CD14-positive monocyte (primary cell): Measurements from ENCODE around the gene INO80B. TPM values are rescaled to one million over a fixed set of nuclear protein-coding genes. Genes with fewer than 3 reads are reported as not detected.

Experiments used
- DNase-seq, 3 donors: peaks; one replicate each; pipeline ENCODE4 v3.0.0-alpha.2; 2011 to 2022
- H2AFZ ChIP-seq: 2 replicates; pipeline ENCODE4 v1.6.0; 2012; ENCODE audit warnings: mild to moderate bottlenecking, low read depth, low read length, inconsistent platforms; ENCODE audit not compliant: insufficient read depth, poor library complexity, severe bottlenecking
- H3K27ac ChIP-seq, 2 donors: 1 replicate in 1 of 2; 2 replicates in 1 of 2; pipeline ENCODE4 v1.5.1; 2012 to 2013; ENCODE audit warnings: low read length in 2 of 2, control low read depth in 1 of 2, inconsistent platforms in 1 of 2, low read depth in 1 of 2, mild to moderate bottlenecking in 1 of 2
- H3K27me3 ChIP-seq, 2 donors: one replicate each; pipeline versions ENCODE4 v1.6.0 to v1.6.1; 2011 to 2013; ENCODE audit warnings: low read length in 2 of 2; ENCODE audit not compliant: control insufficient read depth in 2 of 2, insufficient read depth in 2 of 2
- H3K36me3 ChIP-seq, 2 donors: replicated peaks in 1 of 2; 1 replicate in 1 of 2; 2 replicates in 1 of 2; pipeline versions ENCODE4 v1.5.1 to v1.6.1; 2012 to 2013; ENCODE audit warnings: low read length in 2 of 2, control low read depth in 1 of 2, inconsistent platforms in 1 of 2, mild to moderate bottlenecking in 1 of 2; ENCODE audit not compliant: insufficient read depth in 2 of 2, control insufficient read depth in 1 of 2
- H3K4me1 ChIP-seq, 2 donors: 1 replicate in 1 of 2; 2 replicates in 1 of 2; pipeline versions ENCODE4 v1.5.1 to v1.6.1; 2012 to 2013; ENCODE audit warnings: low read length in 2 of 2, control low read depth in 1 of 2, inconsistent platforms in 1 of 2, mild to moderate bottlenecking in 1 of 2, moderate library complexity in 1 of 2; ENCODE audit not compliant: insufficient read depth in 2 of 2, control insufficient read depth in 1 of 2
- H3K4me2 ChIP-seq: replicated peaks from 2 replicates; pipeline ENCODE3; 2012; ENCODE audit warnings: low read length, moderate library complexity, mild to moderate bottlenecking; ENCODE audit not compliant: poor library complexity, severe bottlenecking; ENCODE audit errors: extremely low read depth
- H3K4me3 ChIP-seq, 3 experiments: fragments of 200-600 bp in 1 of 3; sonication (generic) in 1 of 3; replicated peaks in 1 of 3; 1 replicate in 2 of 3; 2 replicates in 1 of 3; pipeline ENCODE4 v1.5.1; 2011 to 2013; ENCODE audit warnings: low read length in 3 of 3, mild to moderate bottlenecking in 3 of 3, control low read depth in 2 of 3, low read depth in 2 of 3, inconsistent platforms in 1 of 3, moderate library complexity in 1 of 3
- H3K79me2 ChIP-seq: 2 replicates; pipeline ENCODE4 v1.6.0; 2012; ENCODE audit warnings: mild to moderate bottlenecking, control low read depth, inconsistent platforms, low read length, moderate library complexity; ENCODE audit not compliant: insufficient read depth
- H3K9ac ChIP-seq: 2 replicates; pipeline ENCODE4 v1.6.0; 2017; ENCODE audit warnings: low read length, mild to moderate bottlenecking; ENCODE audit not compliant: insufficient read depth, poor library complexity, severe bottlenecking
- H3K9me3 ChIP-seq, 2 donors: replicated peaks in 1 of 2; 1 replicate in 1 of 2; 2 replicates in 1 of 2; pipeline versions ENCODE4 v1.5.1 to v1.6.1; 2012 to 2013; ENCODE audit warnings: low read length in 2 of 2, control low read depth in 1 of 2; ENCODE audit not compliant: control insufficient read depth in 1 of 2, insufficient read depth in 1 of 2
- H4K20me1 ChIP-seq: 2 replicates; pipeline ENCODE4 v1.6.0; 2012; ENCODE audit warnings: mild to moderate bottlenecking, low read length, control low read depth, moderate library complexity; ENCODE audit not compliant: insufficient read depth
- H3K27ac Mint-ChIP-seq, 7 donors: one replicate each; pipeline ENCODE4 v1.8.0; 2020; ENCODE audit warnings: mild to moderate bottlenecking in 7 of 7, mixed read lengths in 7 of 7, moderate library complexity in 6 of 7, inconsistent platforms in 2 of 7
- H3K27me3 Mint-ChIP-seq, 3 donors: one replicate each; pipeline ENCODE4 v1.8.0; 2021 to 2022; ENCODE audit warnings: low read depth in 3 of 3, mild to moderate bottlenecking in 3 of 3, mixed read lengths in 3 of 3, moderate library complexity in 3 of 3, inconsistent platforms in 1 of 3
- H3K36me3 Mint-ChIP-seq, 2 donors: one replicate each; pipeline ENCODE4 v1.8.0; 2020; ENCODE audit warnings: mixed read lengths in 2 of 2, inconsistent platforms in 1 of 2, mild to moderate bottlenecking in 1 of 2
- H3K4me1 Mint-ChIP-seq: one replicate; pipeline ENCODE4 v1.8.0; 2020; ENCODE audit warnings: mild to moderate bottlenecking, mixed read lengths
- H3K4me3 Mint-ChIP-seq, 2 donors: one replicate each; pipeline ENCODE4 v1.8.0; 2020; ENCODE audit warnings: mild to moderate bottlenecking in 2 of 2, mixed read lengths in 2 of 2, moderate library complexity in 1 of 2
- H3K9me3 Mint-ChIP-seq, 7 donors: one replicate each; pipeline ENCODE4 v1.8.0; 2020 to 2022; ENCODE audit warnings: mixed read lengths in 7 of 7, mild to moderate bottlenecking in 6 of 7, moderate library complexity in 6 of 7, inconsistent platforms in 2 of 7
- CTCF ChIP-seq: fragments of 200-600 bp; IDR thresholded peaks from one replicate; pipeline ENCODE4 v1.8.0; 2022; ENCODE audit warnings: antibody characterized with exemption, mild to moderate bottlenecking
- WGBS: methylation state at CpG from one replicate; pipeline ENCODE4 v1.1.5; 2013; ENCODE audit warnings: missing lambda C conversion rate; ENCODE audit not compliant: insufficient coverage; 5-methylcytosine and 5-hydroxymethylcytosine counted together
- intact Hi-C, 2 donors: fragments of 100-400 bp; cut with micrococcal nuclease; formaldehyde crosslinking; loops; one replicate each; pipeline versions ENCODE4 v1.15.0 to v1.15.1; 2023
- polyA plus RNA-seq, 3 donors: library from polyadenylated mRNA; depleted of rRNA in 1 of 3; unstranded in 2 of 3; stranded (reverse) in 1 of 3; fragments of 300-500 nt in 2 of 3; fragments of >200 nt in 1 of 3; fragmentation: Illumina TruSeq in 2 of 3; gene quantifications; 1 replicate in 2 of 3; 2 replicates in 1 of 3; pipeline ENCODE4 v1.2.3, GENCODE V29; 2012 to 2021

Gene INO80B
- polyA plus RNA-seq, 3 donors: 4.8 to 48.7 (median 4.8) TPM

GRCh38 chr2:74417197-74417596 is 37.7 kb upstream of the INO80B start:
- peaks cover 57% of the 10 kb centered on the region for H3K4me1 Mint-ChIP-seq
- H3K4me2 ChIP-seq: no peak overlapping the region
- no peaks in the 10 kb centered on the region for H4K20me1 ChIP-seq
- H3K9me3 ChIP-seq: no peaks in the 10 kb centered on the region
- intact Hi-C loops: no loop called here
- peak overlapping the region in 1 of 2 donors; percentile 15 for H3K4me3 Mint-ChIP-seq
- no peaks in the 10 kb centered on the region for H3K79me2 ChIP-seq
- no peaks in the 10 kb centered on the region for H3K36me3 Mint-ChIP-seq
- 100% methylated on average over 1 of the region's 3 CpGs for WGBS
- no peak overlapping the region for H3K9ac ChIP-seq
- TF ChIP-seq CTCF: no peak
- peaks cover 56 to 65% of the 10 kb centered on the region in 2 donors for H3K4me1 ChIP-seq
- peaks cover 0 to 4% (median 0%) of the 10 kb centered on the region in 7 donors for H3K9me3 Mint-ChIP-seq
- H3K27me3 ChIP-seq: peaks cover 0 to 19% of the 10 kb centered on the region in 2 donors
- peaks cover 13 to 27% (median 22%) of the 10 kb centered on the region in 3 donors for H3K27me3 Mint-ChIP-seq
- no peak overlapping the region for H3K27ac Mint-ChIP-seq
- H3K4me3 ChIP-seq: no peak overlapping the region
- no peak overlapping the region for H3K27ac ChIP-seq
- H3K36me3 ChIP-seq: no peaks in the 10 kb centered on the region
- DNase-seq: no peak
- H2AFZ ChIP-seq: no peak overlapping the region

- H3K27me3 Mint-ChIP-seq: peaks cover 14 to 27% (median 22%) of the 10 kb centered on the region in 3 donors
- H3K9ac ChIP-seq: no peak overlapping the region
- H3K9me3 Mint-ChIP-seq: peaks cover 0 to 4% (median 0%) of the 10 kb centered on the region in 7 donors
- no peaks in the 10 kb centered on the region for H3K79me2 ChIP-seq
- peaks cover 58 to 67% of the 10 kb centered on the region in 2 donors for H3K4me1 ChIP-seq
- TF ChIP-seq CTCF: no peak
- intact Hi-C loops: no loop called here
- no peak overlapping the region for H3K4me3 ChIP-seq
- no peaks in the 10 kb centered on the region for H3K36me3 Mint-ChIP-seq
- no peak for DNase-seq
- WGBS: 100% methylated on average over 1 of the region's 6 CpGs
- no peaks in the 10 kb centered on the region for H4K20me1 ChIP-seq
- H3K4me3 Mint-ChIP-seq: no peak overlapping the region
- H2AFZ ChIP-seq: no peak overlapping the region
- H3K4me1 Mint-ChIP-seq: peaks cover 59% of the 10 kb centered on the region
- no peak overlapping the region for H3K27ac ChIP-seq
- no peak overlapping the region for H3K4me2 ChIP-seq
- no peaks in the 10 kb centered on the region for H3K9me3 ChIP-seq
- H3K36me3 ChIP-seq: no peaks in the 10 kb centered on the region
- H3K27me3 ChIP-seq: peaks cover 0 to 19% of the 10 kb centered on the region in 2 donors
- no peak overlapping the region for H3K27ac Mint-ChIP-seq
These were observed 37.1 kb upstream of the INO80B start for GRCh38 chr2:74417763-74418162.
